CD14-positive monocyte (primary cell): ENCODE data around the gene PDGFD. TPM values are rescaled to one million over a fixed set of nuclear protein-coding genes. Genes with fewer than 3 reads are reported as not detected.

Experiments
- DNase-seq, 3 donors: peaks; one replicate each; pipeline ENCODE4 v3.0.0-alpha.2; 2011 to 2022
- H2AFZ ChIP-seq: 2 replicates; pipeline ENCODE4 v1.6.0; 2012; ENCODE audit warnings: mild to moderate bottlenecking, low read depth, low read length, inconsistent platforms; ENCODE audit not compliant: insufficient read depth, poor library complexity, severe bottlenecking
- H3K27ac ChIP-seq, 2 donors: 1 replicate in 1 of 2; 2 replicates in 1 of 2; pipeline ENCODE4 v1.5.1; 2012 to 2013; ENCODE audit warnings: low read length in 2 of 2, control low read depth in 1 of 2, inconsistent platforms in 1 of 2, low read depth in 1 of 2, mild to moderate bottlenecking in 1 of 2
- H3K27me3 ChIP-seq, 2 donors: one replicate each; pipeline versions ENCODE4 v1.6.0 to v1.6.1; 2011 to 2013; ENCODE audit warnings: low read length in 2 of 2; ENCODE audit not compliant: control insufficient read depth in 2 of 2, insufficient read depth in 2 of 2
- H3K36me3 ChIP-seq, 2 donors: replicated peaks in 1 of 2; 1 replicate in 1 of 2; 2 replicates in 1 of 2; pipeline versions ENCODE4 v1.5.1 to v1.6.1; 2012 to 2013; ENCODE audit warnings: low read length in 2 of 2, control low read depth in 1 of 2, inconsistent platforms in 1 of 2, mild to moderate bottlenecking in 1 of 2; ENCODE audit not compliant: insufficient read depth in 2 of 2, control insufficient read depth in 1 of 2
- H3K4me1 ChIP-seq, 2 donors: 1 replicate in 1 of 2; 2 replicates in 1 of 2; pipeline versions ENCODE4 v1.5.1 to v1.6.1; 2012 to 2013; ENCODE audit warnings: low read length in 2 of 2, control low read depth in 1 of 2, inconsistent platforms in 1 of 2, mild to moderate bottlenecking in 1 of 2, moderate library complexity in 1 of 2; ENCODE audit not compliant: insufficient read depth in 2 of 2, control insufficient read depth in 1 of 2
- H3K4me2 ChIP-seq: replicated peaks from 2 replicates; pipeline ENCODE3; 2012; ENCODE audit warnings: low read length, moderate library complexity, mild to moderate bottlenecking; ENCODE audit not compliant: poor library complexity, severe bottlenecking; ENCODE audit errors: extremely low read depth
- H3K4me3 ChIP-seq, 3 experiments: fragments of 200-600 bp in 1 of 3; sonication (generic) in 1 of 3; replicated peaks in 1 of 3; 1 replicate in 2 of 3; 2 replicates in 1 of 3; pipeline ENCODE4 v1.5.1; 2011 to 2013; ENCODE audit warnings: low read length in 3 of 3, mild to moderate bottlenecking in 3 of 3, control low read depth in 2 of 3, low read depth in 2 of 3, inconsistent platforms in 1 of 3, moderate library complexity in 1 of 3
- H3K79me2 ChIP-seq: 2 replicates; pipeline ENCODE4 v1.6.0; 2012; ENCODE audit warnings: mild to moderate bottlenecking, control low read depth, inconsistent platforms, low read length, moderate library complexity; ENCODE audit not compliant: insufficient read depth
- H3K9ac ChIP-seq: 2 replicates; pipeline ENCODE4 v1.6.0; 2017; ENCODE audit warnings: low read length, mild to moderate bottlenecking; ENCODE audit not compliant: insufficient read depth, poor library complexity, severe bottlenecking
- H3K9me3 ChIP-seq, 2 donors: replicated peaks in 1 of 2; 1 replicate in 1 of 2; 2 replicates in 1 of 2; pipeline versions ENCODE4 v1.5.1 to v1.6.1; 2012 to 2013; ENCODE audit warnings: low read length in 2 of 2, control low read depth in 1 of 2; ENCODE audit not compliant: control insufficient read depth in 1 of 2, insufficient read depth in 1 of 2
- H4K20me1 ChIP-seq: 2 replicates; pipeline ENCODE4 v1.6.0; 2012; ENCODE audit warnings: mild to moderate bottlenecking, low read length, control low read depth, moderate library complexity; ENCODE audit not compliant: insufficient read depth
- H3K27ac Mint-ChIP-seq, 7 donors: one replicate each; pipeline ENCODE4 v1.8.0; 2020; ENCODE audit warnings: mild to moderate bottlenecking in 7 of 7, mixed read lengths in 7 of 7, moderate library complexity in 6 of 7, inconsistent platforms in 2 of 7
- H3K27me3 Mint-ChIP-seq, 3 donors: one replicate each; pipeline ENCODE4 v1.8.0; 2021 to 2022; ENCODE audit warnings: low read depth in 3 of 3, mild to moderate bottlenecking in 3 of 3, mixed read lengths in 3 of 3, moderate library complexity in 3 of 3, inconsistent platforms in 1 of 3
- H3K36me3 Mint-ChIP-seq, 2 donors: one replicate each; pipeline ENCODE4 v1.8.0; 2020; ENCODE audit warnings: mixed read lengths in 2 of 2, inconsistent platforms in 1 of 2, mild to moderate bottlenecking in 1 of 2
- H3K4me1 Mint-ChIP-seq: one replicate; pipeline ENCODE4 v1.8.0; 2020; ENCODE audit warnings: mild to moderate bottlenecking, mixed read lengths
- H3K4me3 Mint-ChIP-seq, 2 donors: one replicate each; pipeline ENCODE4 v1.8.0; 2020; ENCODE audit warnings: mild to moderate bottlenecking in 2 of 2, mixed read lengths in 2 of 2, moderate library complexity in 1 of 2
- H3K9me3 Mint-ChIP-seq, 7 donors: one replicate each; pipeline ENCODE4 v1.8.0; 2020 to 2022; ENCODE audit warnings: mixed read lengths in 7 of 7, mild to moderate bottlenecking in 6 of 7, moderate library complexity in 6 of 7, inconsistent platforms in 2 of 7
- CTCF ChIP-seq: fragments of 200-600 bp; IDR thresholded peaks from one replicate; pipeline ENCODE4 v1.8.0; 2022; ENCODE audit warnings: antibody characterized with exemption, mild to moderate bottlenecking
- WGBS: methylation state at CpG from one replicate; pipeline ENCODE4 v1.1.5; 2013; ENCODE audit warnings: missing lambda C conversion rate; ENCODE audit not compliant: insufficient coverage; 5-methylcytosine and 5-hydroxymethylcytosine counted together
- intact Hi-C, 2 donors: fragments of 100-400 bp; cut with micrococcal nuclease; formaldehyde crosslinking; loops; one replicate each; pipeline versions ENCODE4 v1.15.0 to v1.15.1; 2023
- polyA plus RNA-seq, 3 donors: library from polyadenylated mRNA; depleted of rRNA in 1 of 3; unstranded in 2 of 3; stranded (reverse) in 1 of 3; fragments of 300-500 nt in 2 of 3; fragments of >200 nt in 1 of 3; fragmentation: Illumina TruSeq in 2 of 3; gene quantifications; 1 replicate in 2 of 3; 2 replicates in 1 of 3; pipeline ENCODE4 v1.2.3, GENCODE V29; 2012 to 2021

The PDGFD gene
- polyA plus RNA-seq, 3 donors: 0.05 to 0.15 TPM; not detected in 1

GRCh38 chr11:103904324-103904667 lies 259.7 kb downstream of the PDGFD start:
- no peak overlapping the region for H3K4me2 ChIP-seq
- no CpG with 5 or more reads among the region's 3 CpGs for WGBS
- Mint-ChIP-seq H3K36me3 (no peaks in the 10 kb centered on the region), H3K4me1 (peaks cover 37% of the 10 kb centered on the region), H3K27ac (no peak overlapping the region), H3K9me3 (peaks cover 0 to 3% (median 0%) of the 10 kb centered on the region in 7 donors), H3K27me3 (no peaks in the 10 kb centered on the region), H3K4me3 (no peak overlapping the region)
- H2AFZ ChIP-seq: peak overlapping the region; percentile 38
- no peaks in the 10 kb centered on the region for H3K36me3 ChIP-seq
- TF ChIP-seq CTCF: no peak
- no peaks in the 10 kb centered on the region for H3K9me3 ChIP-seq
- no peak overlapping the region for H3K9ac ChIP-seq
- no peaks in the 10 kb centered on the region for H3K27me3 ChIP-seq
- DNase-seq: no peak
- H4K20me1 ChIP-seq: no peaks in the 10 kb centered on the region
- intact Hi-C loops: no loop called here
- peaks cover 49 to 50% of the 10 kb centered on the region in 2 donors for H3K4me1 ChIP-seq
- no peaks in the 10 kb centered on the region for H3K79me2 ChIP-seq
- H3K27ac ChIP-seq: peak overlapping the region in 1 of 2 donors; percentile 58
- H3K4me3 ChIP-seq: no peak overlapping the region

- 0% methylated on average over 1 of the region's 2 CpGs for WGBS
- no peaks in the 10 kb centered on the region for H4K20me1 ChIP-seq
- H3K27ac ChIP-seq: peak overlapping the region in 1 of 2 donors; percentile 58
- H3K36me3 ChIP-seq: no peaks in the 10 kb centered on the region
- H3K9me3 ChIP-seq: no peaks in the 10 kb centered on the region
- H3K79me2 ChIP-seq: no peaks in the 10 kb centered on the region
- Mint-ChIP-seq H3K4me3 (no peak overlapping the region), H3K9me3 (peaks cover 0 to 3% (median 0%) of the 10 kb centered on the region in 7 donors), H3K27me3 (no peaks in the 10 kb centered on the region), H3K4me1 (peaks cover 42% of the 10 kb centered on the region), H3K27ac (no peak overlapping the region), H3K36me3 (no peaks in the 10 kb centered on the region)
- H3K4me3 ChIP-seq: no peak overlapping the region
- TF ChIP-seq CTCF: no peak
- no peak overlapping the region for H3K4me2 ChIP-seq
- DNase-seq: no peak
- intact Hi-C loops: no loop called here
- no peak overlapping the region for H3K9ac ChIP-seq
- H3K4me1 ChIP-seq: peaks cover 52 to 54% of the 10 kb centered on the region in 2 donors
- H3K27me3 ChIP-seq: no peaks in the 10 kb centered on the region
- peak overlapping the region; percentile 38 for H2AFZ ChIP-seq
These were observed 260.2 kb downstream of the PDGFD start for GRCh38 chr11:103903621-103904323.
